Fibroblast of lung (primary cell): ENCODE measurements around the gene PRSS1. TPM values are rescaled to one million over a fixed set of nuclear protein-coding genes. Genes with fewer than 3 reads are reported as not detected.
"Not testable (repeated sequence)": the region's sequence is repeated elsewhere in the genome, so short reads cannot be mapped to it uniquely, and the experiment has no call there.

Experiments
- DNase-seq, 2 donors: peaks; one replicate each; pipeline versions ENCODE4 v3.0.0 to v3.0.0-alpha.2; 2010; ENCODE audit warnings: low read depth in 2 of 2
- H2AFZ ChIP-seq: 2 replicates; pipeline ENCODE4 v1.5.1; 2012; ENCODE audit warnings: low read length, control low read depth, inconsistent platforms
- H3K27ac ChIP-seq: 2 replicates; pipeline ENCODE4 v1.5.1; 2011; ENCODE audit warnings: low read length, control low read depth; ENCODE audit not compliant: insufficient read depth
- H3K27me3 ChIP-seq: 2 replicates; pipeline ENCODE4 v1.5.1; 2011; ENCODE audit warnings: mild to moderate bottlenecking, low read length; ENCODE audit not compliant: control insufficient read depth, insufficient read depth
- H3K36me3 ChIP-seq: 2 replicates; pipeline ENCODE4 v1.5.1; 2011; ENCODE audit warnings: low read length; ENCODE audit not compliant: control insufficient read depth, insufficient read depth
- H3K4me1 ChIP-seq: 2 replicates; pipeline ENCODE4 v1.5.1; 2011; ENCODE audit warnings: low read length; ENCODE audit not compliant: control insufficient read depth, insufficient read depth; ENCODE audit errors: extremely low read depth
- H3K4me2 ChIP-seq: 2 replicates; pipeline ENCODE4 v1.5.1; 2011; ENCODE audit warnings: low read length, control low read depth; ENCODE audit not compliant: insufficient read depth; ENCODE audit errors: extremely low read depth
- H3K4me3 ChIP-seq, 4 experiments: fragments of 200-600 bp in 1 of 4; sonication (generic) in 1 of 4; replicated peaks in 1 of 4; 2 replicates each; pipeline ENCODE4 v1.5.1; 2011 to 2016; ENCODE audit warnings: low read length in 4 of 4, low read depth in 3 of 4, mild to moderate bottlenecking in 3 of 4, control low read depth in 2 of 4, inconsistent platforms in 1 of 4, mixed read lengths in 1 of 4; ENCODE audit not compliant: insufficient read depth in 1 of 4; ENCODE audit errors: control extremely low read depth in 1 of 4
- H3K79me2 ChIP-seq: 2 replicates; pipeline ENCODE4 v1.5.1; 2012; ENCODE audit warnings: mild to moderate bottlenecking, low read length, inconsistent platforms; ENCODE audit not compliant: control insufficient read depth, insufficient read depth
- H3K9ac ChIP-seq: 2 replicates; pipeline ENCODE4 v1.5.1; 2011; ENCODE audit warnings: mild to moderate bottlenecking, low read length, control low read depth; ENCODE audit not compliant: insufficient read depth
- H3K9me3 ChIP-seq: 2 replicates; pipeline ENCODE4 v1.5.1; 2012; ENCODE audit warnings: low read depth, low read length; ENCODE audit not compliant: control insufficient read depth, insufficient read depth
- H4K20me1 ChIP-seq: 2 replicates; pipeline ENCODE4 v1.5.1; 2011; ENCODE audit warnings: low read length; ENCODE audit not compliant: control insufficient read depth, insufficient read depth; ENCODE audit errors: extremely low read depth
- CTCF ChIP-seq, 2 donors: IDR thresholded peaks in 1 of 2; conservative IDR thresholded peaks in 1 of 2; 1 replicate in 1 of 2; 2 replicates in 1 of 2; pipeline ENCODE4 v1.5.1; 2011 to 2012; ENCODE audit warnings: low read length in 2 of 2, control low read depth in 1 of 2, inconsistent platforms in 1 of 2, low read depth in 1 of 2, mild to moderate bottlenecking in 1 of 2
- EZH2 ChIP-seq: IDR thresholded peaks from 2 replicates; pipeline ENCODE4 v1.5.1; 2012; ENCODE audit warnings: low read length, control low read depth, mild to moderate bottlenecking; ENCODE audit errors: missing control alignments
- polyA plus RNA-seq, 2 donors: library from polyadenylated mRNA; depleted of rRNA in 1 of 2; stranded (reverse) in 1 of 2; unstranded in 1 of 2; fragments of >200 nt; gene quantifications; 2 replicates each; pipeline ENCODE4 v1.2.1, GENCODE V29; 2011 to 2012; ENCODE audit warnings: missing spikeins in 1 of 2
- total RNA-seq: library from RNA; depleted of rRNA; stranded (reverse); fragments of >200 nt; gene quantifications from 2 replicates; pipeline ENCODE4 v1.2.1, GENCODE V29; 2014

PRSS1 gene
- total and polyA plus RNA-seq, 2 donors (not counting 1 experiment from before 2014, with no cell fraction given), result not detected

GRCh38 chr7:142745091-142745635 is 4.1 kb upstream of the PRSS1 start:
- H3K9ac ChIP-seq, result no peak overlapping the region
- no peaks in the 10 kb centered on the region for H3K36me3 ChIP-seq
- no peak overlapping the region for H3K4me2 ChIP-seq
- no peaks in the 10 kb centered on the region for H4K20me1 ChIP-seq
- TF ChIP-seq EZH2 (no peak), CTCF (conservative IDR thresholded peaks at IDR 0.05 in 1 of 2, IDR thresholded peaks at IDR 0.05 in 1 of 2; ENCODE audit: low read depth in 1 of 2, low read length in 2 of 2) (no peak)
- H3K4me3 ChIP-seq, result no peak overlapping the region
- no peak overlapping the region for H3K27ac ChIP-seq
- no peaks in the 10 kb centered on the region for H3K27me3 ChIP-seq
- no peaks in the 10 kb centered on the region for H3K4me1 ChIP-seq
- peak in 1 of 2 donors; percentile 13 for DNase-seq
- H2AFZ ChIP-seq, result no peak overlapping the region
- H3K79me2 ChIP-seq, result no peaks in the 10 kb centered on the region
- no peaks in the 10 kb centered on the region for H3K9me3 ChIP-seq

GRCh38 chr7:142745745-142746144 is 3.5 kb upstream of the PRSS1 start:
- Histone ChIP-seq H3K27me3 (no peaks in the 10 kb centered on the region), H3K9ac (no peak overlapping the region), H3K36me3 (no peaks in the 10 kb centered on the region), H3K79me2 (no peaks in the 10 kb centered on the region), H3K4me1 (no peaks in the 10 kb centered on the region), H3K4me2 (no peak overlapping the region), H4K20me1 (no peaks in the 10 kb centered on the region), H3K4me3 (no peak overlapping the region), H3K9me3 (no peaks in the 10 kb centered on the region), H2AFZ (no peak overlapping the region), H3K27ac (no peak overlapping the region)
- TF ChIP-seq CTCF (conservative IDR thresholded peaks at IDR 0.05 in 1 of 2, IDR thresholded peaks at IDR 0.05 in 1 of 2; ENCODE audit: low read depth in 1 of 2, low read length in 2 of 2), result no peak
- no peak for TF ChIP-seq EZH2
- no peak for DNase-seq

- no peaks in the 10 kb centered on the region for H3K27me3 ChIP-seq
- no peaks in the 10 kb centered on the region for H3K36me3 ChIP-seq
- no peaks in the 10 kb centered on the region for H3K79me2 ChIP-seq
- H3K4me2 ChIP-seq, result no peak overlapping the region
- TF ChIP-seq EZH2 (no peak), CTCF (conservative IDR thresholded peaks at IDR 0.05 in 1 of 2, IDR thresholded peaks at IDR 0.05 in 1 of 2; ENCODE audit: low read depth in 1 of 2, low read length in 2 of 2) (no peak)
- no peak for DNase-seq
- no peak overlapping the region for H3K9ac ChIP-seq
- no peak overlapping the region for H3K4me3 ChIP-seq
- H3K9me3 ChIP-seq, result no peaks in the 10 kb centered on the region
- no peak overlapping the region for H2AFZ ChIP-seq
- H4K20me1 ChIP-seq, result no peaks in the 10 kb centered on the region
- H3K27ac ChIP-seq, result no peak overlapping the region
- H3K4me1 ChIP-seq, result no peaks in the 10 kb centered on the region
Measured at GRCh38 chr7:142746264-142746663, 3.0 kb upstream of the PRSS1 start.

- H3K9me3 ChIP-seq, H3K4me2 ChIP-seq, DNase-seq, H2AFZ ChIP-seq, H3K79me2 ChIP-seq, H3K27me3 ChIP-seq, H3K4me1 ChIP-seq, H3K9ac ChIP-seq, H3K4me3 ChIP-seq, H3K36me3 ChIP-seq, H4K20me1 ChIP-seq, H3K27ac ChIP-seq: not testable (repeated sequence)
Measured at GRCh38 chr7:142748410-142748809, 862 bp upstream of the PRSS1 start.
